Measurements from ENCODE around the gene ABRAXAS1. TPM values are rescaled to one million over a fixed set of nuclear protein-coding genes. Genes with fewer than 3 reads are reported as not detected.

The ABRAXAS1 gene
- total RNA-seq, 1 experiment from 2014 or later: 8.1 TPM

GRCh38 chr4:83489711-83490326 is 4.9 kb upstream of the ABRAXAS1 start:
- no peaks in the 10 kb centered on the region for H3K36me3 ChIP-seq (ENCODE audit: low read depth)
- no TSS peak for BruUV-seq (replicated peaks)
- H3K4me2 ChIP-seq: no peak overlapping the region
- H3K79me2 ChIP-seq (ENCODE audit: low read depth): no peaks in the 10 kb centered on the region
- H4K20me1 ChIP-seq (ENCODE audit: insufficient read depth): no peaks in the 10 kb centered on the region
- H3K4me1 ChIP-seq (replicated peaks; ENCODE audit: insufficient read depth): 0 out of 2 replicates have a peak, but pooled peaks cover 5% of the 10 kb centered on the region
- TF ChIP-seq EZH2 (IDR thresholded peaks at IDR 0.05; ENCODE audit: low read depth) (no peak), CTCF (conservative IDR thresholded peaks at IDR 0.05) (no peak)
- H3K4me3 ChIP-seq: no peak overlapping the region
- H3K9me3 ChIP-seq (ENCODE audit: insufficient read depth, low read depth): no peaks in the 10 kb centered on the region
- CTCF ChIA-PET: interaction anchor here (0.6 kb wide), 1 partner anchor 1715 kb away, joined by 3 read pairs; no protein-coding TSS in a partner anchor
- no peak overlapping the region for H2AFZ ChIP-seq
- H3K9me2 ChIP-seq (ENCODE audit: insufficient read depth): no peaks in the 10 kb centered on the region
- H3K27ac ChIP-seq: no peak overlapping the region
- intact Hi-C loops (cut with micrococcal nuclease; ENCODE audit: unreplicated experiment): loop anchor here (10.0 kb wide), 1 partner anchor 1015 kb away; no protein-coding TSS in a partner anchor
- no peaks in the 10 kb centered on the region for H3F3A ChIP-seq (ENCODE audit: insufficient read depth, low read depth)
- no peak for DNase-seq
- no peaks in the 10 kb centered on the region for H3K27me3 ChIP-seq (ENCODE audit: insufficient read depth, low read depth)
- POLR2A ChIA-PET (ENCODE audit: unreplicated experiment): no interaction called here

DNA sequence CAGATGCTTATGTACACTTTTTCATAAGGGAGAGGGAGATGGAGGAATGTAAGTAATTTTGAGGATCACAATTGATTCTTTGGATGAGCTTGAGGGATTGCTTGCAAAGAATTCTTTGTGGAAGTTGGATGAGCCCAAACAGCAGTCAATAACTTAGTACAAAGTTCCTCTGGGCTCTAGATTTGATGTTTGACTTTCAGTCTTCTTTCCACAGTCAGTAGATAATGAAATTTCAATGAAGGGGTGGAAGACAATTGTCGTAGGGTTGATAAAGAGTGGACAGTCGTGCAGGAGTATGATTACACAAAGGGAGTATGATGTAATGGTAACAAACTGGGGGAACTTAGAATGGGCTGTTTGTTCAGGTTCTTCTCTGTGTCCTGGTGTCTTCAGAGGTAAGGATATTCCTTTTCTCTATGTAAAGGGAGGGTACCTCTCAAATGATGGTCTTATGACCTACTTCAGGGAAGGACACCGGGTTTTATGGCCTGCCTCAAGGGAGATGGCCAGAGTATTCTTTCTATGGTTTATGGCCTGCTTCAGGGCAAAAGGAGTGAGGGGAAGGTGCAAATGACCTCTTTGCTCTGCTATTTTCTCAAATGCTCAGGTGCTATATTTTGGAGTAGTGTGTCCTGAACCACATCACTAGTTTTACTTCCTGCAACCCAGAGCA is 1.7 kb upstream of the ABRAXAS1 start:
- BruUV-seq (replicated peaks): no TSS peak
- TF ChIP-seq CTCF (conservative IDR thresholded peaks at IDR 0.05) (no peak), EZH2 (IDR thresholded peaks at IDR 0.05; ENCODE audit: low read depth) (no peak)
- no peak for DNase-seq
- ChIA-PET POLR2A (ENCODE audit: unreplicated experiment) (no interaction called here), CTCF (no interaction called here)
- H4K20me1 ChIP-seq (ENCODE audit: insufficient read depth): no peaks in the 10 kb centered on the region
- no peaks in the 10 kb centered on the region for H3K9me3 ChIP-seq (ENCODE audit: insufficient read depth, low read depth)
- no peaks in the 10 kb centered on the region for H3K79me2 ChIP-seq (ENCODE audit: low read depth)
- H3K9me2 ChIP-seq (ENCODE audit: insufficient read depth): no peaks in the 10 kb centered on the region
- H3K4me3 ChIP-seq: no peak overlapping the region
- no peaks in the 10 kb centered on the region for H3K36me3 ChIP-seq (ENCODE audit: low read depth)
- peaks cover 4% of the 10 kb centered on the region; the same call in 1 of the 2 replicates for H3F3A ChIP-seq (ENCODE audit: insufficient read depth, low read depth)
- H3K4me1 ChIP-seq (replicated peaks; ENCODE audit: insufficient read depth): 0 out of 2 replicates have a peak, but pooled peaks cover 5% of the 10 kb centered on the region
- H3K27me3 ChIP-seq (ENCODE audit: insufficient read depth, low read depth): no peaks in the 10 kb centered on the region
- H2AFZ ChIP-seq: no peak overlapping the region
- no peak overlapping the region for H3K27ac ChIP-seq
- intact Hi-C loops (cut with micrococcal nuclease; ENCODE audit: unreplicated experiment): no loop called here
- H3K4me2 ChIP-seq: no peak overlapping the region

- no peak for DNase-seq
- ChIA-PET CTCF (no interaction called here), POLR2A (ENCODE audit: unreplicated experiment) (no interaction called here)
- TF ChIP-seq CTCF (conservative IDR thresholded peaks at IDR 0.05): no peak
- no peak for TF ChIP-seq EZH2 (IDR thresholded peaks at IDR 0.05; ENCODE audit: low read depth)
- intact Hi-C loops (cut with micrococcal nuclease; ENCODE audit: unreplicated experiment): no loop called here
- H3K4me2 ChIP-seq: no peak overlapping the region
- H3K36me3 ChIP-seq (ENCODE audit: low read depth): no peaks in the 10 kb centered on the region
- H3K4me3 ChIP-seq: no peak overlapping the region
- no peaks in the 10 kb centered on the region for H3F3A ChIP-seq (ENCODE audit: insufficient read depth, low read depth)
- H4K20me1 ChIP-seq (ENCODE audit: insufficient read depth): no peaks in the 10 kb centered on the region
- no peak overlapping the region for H3K27ac ChIP-seq
- H3K4me1 ChIP-seq (replicated peaks; ENCODE audit: insufficient read depth): no peaks in the 10 kb centered on the region
- no peaks in the 10 kb centered on the region for H3K9me3 ChIP-seq (ENCODE audit: insufficient read depth, low read depth)
- no peaks in the 10 kb centered on the region for H3K79me2 ChIP-seq (ENCODE audit: low read depth)
- H2AFZ ChIP-seq: no peak overlapping the region
- no TSS peak for BruUV-seq (replicated peaks)
- H3K9me2 ChIP-seq (ENCODE audit: insufficient read depth): no peaks in the 10 kb centered on the region
- no peaks in the 10 kb centered on the region for H3K27me3 ChIP-seq (ENCODE audit: insufficient read depth, low read depth)
Measured at GRCh38 chr4:83473966-83474365, 10.9 kb downstream of the ABRAXAS1 start.

Data from PC-9 (cell line).